NCI-H446 (cell line): ENCODE results near the gene CXCR2.
"Not testable (repeated sequence)": the region's sequence is repeated elsewhere in the genome, so short reads cannot be mapped to it uniquely, and the experiment has no call there.

Source experiments
- DNase-seq, 2 experiments: peaks; one replicate each; lab custom pipeline; 2025; lab: John Stamatoyannopoulos, UW

Gene CXCR2

DNA sequence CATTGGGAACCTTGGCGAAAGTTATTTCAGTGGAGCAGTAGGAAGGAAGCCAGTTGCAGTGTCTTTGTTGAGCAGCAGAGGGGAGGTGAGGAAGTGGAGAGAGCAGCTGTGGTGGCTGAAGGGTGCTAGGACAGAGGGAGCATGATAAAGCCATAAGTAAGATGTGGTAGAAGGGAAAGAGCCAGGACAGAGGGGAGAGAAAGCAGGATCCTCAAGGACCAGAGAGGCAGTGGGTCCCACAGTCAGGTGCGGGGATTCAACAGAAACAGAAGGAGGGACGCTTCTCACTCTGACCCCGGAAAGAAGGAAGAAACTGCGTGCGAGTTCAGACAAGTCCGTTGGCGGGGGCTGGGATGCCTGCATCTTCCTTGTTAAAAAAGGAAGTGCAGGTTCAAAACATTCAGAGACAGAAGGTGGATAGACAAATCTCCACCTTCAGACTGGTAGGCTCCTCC lies at the start of gene CXCR2:
Gene CXCR2, plus strand, starts transcription at position 403 of the 455 bp plus-strand sequence. CDS start 8,774 bp downstream, outside the sequence.
- no peak for DNase-seq

- DNase-seq: no peak
These were observed 48.2 kb upstream of the CXCR2 start for GRCh38 chr2:218077464-218078216.

- no peak for DNase-seq
These were observed 45.6 kb upstream of the CXCR2 start for GRCh38 chr2:218079943-218080913.

- DNase-seq: no peak
These were observed 44.8 kb upstream of the CXCR2 start for GRCh38 chr2:218081063-218081462.

DNA sequence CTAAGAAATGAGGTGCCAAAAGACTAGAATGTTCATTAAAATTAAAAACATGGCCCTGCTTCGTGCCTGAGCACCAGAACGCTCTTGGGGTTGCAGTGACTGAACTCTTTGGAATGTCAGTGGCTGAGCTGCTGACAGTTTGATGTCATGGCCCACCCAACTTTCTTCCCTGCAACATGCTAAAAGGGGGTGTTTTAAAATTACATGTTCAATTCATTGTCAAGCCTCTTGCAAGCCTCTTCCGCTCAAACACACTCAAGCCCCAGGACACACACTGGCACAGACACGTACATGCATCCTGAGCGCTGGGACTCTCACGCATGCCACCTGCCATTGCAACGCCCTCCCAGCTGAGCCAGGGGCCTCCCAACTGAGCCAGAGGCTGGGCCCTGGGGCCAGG lies 44.1 kb upstream of the CXCR2 start:
- DNase-seq: no peak

DNA sequence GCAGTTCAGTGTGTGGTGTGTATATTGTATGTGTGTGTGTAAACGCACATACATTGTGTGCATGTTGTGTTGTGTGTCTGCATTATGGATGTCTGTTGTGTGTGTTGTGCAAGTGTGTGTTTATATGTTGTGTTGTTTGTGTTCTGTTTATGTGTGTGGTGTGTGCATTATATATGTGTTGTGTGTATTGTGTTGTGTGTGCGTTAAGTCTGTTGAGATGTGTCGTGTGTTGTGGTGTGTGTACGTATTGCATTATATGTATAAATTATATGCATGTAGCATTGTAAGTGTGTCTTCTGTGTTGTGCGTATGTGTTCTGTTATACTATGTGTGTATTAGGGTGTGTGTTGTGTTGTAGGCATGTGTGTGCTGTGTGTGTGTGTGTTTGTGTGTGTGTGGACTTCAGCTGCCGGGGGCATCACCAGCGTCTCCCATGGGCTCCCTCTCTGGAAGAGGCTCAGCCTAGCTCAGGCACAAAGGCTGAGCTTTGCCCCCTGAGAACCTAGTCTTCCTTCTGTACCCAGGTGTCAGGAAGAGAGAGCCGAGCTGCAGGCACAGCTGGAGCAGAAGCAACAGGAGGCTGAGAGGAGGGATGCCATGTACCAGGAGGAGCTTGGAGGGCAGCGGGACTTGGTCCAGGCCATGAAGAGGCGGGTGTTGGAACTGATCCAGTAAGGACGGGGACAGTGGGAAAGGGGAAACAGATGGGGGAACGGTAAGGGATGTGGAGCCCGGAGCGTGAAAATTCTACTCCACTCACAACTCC lies 43.1 kb upstream of the CXCR2 start:
- no peak for DNase-seq

DNA sequence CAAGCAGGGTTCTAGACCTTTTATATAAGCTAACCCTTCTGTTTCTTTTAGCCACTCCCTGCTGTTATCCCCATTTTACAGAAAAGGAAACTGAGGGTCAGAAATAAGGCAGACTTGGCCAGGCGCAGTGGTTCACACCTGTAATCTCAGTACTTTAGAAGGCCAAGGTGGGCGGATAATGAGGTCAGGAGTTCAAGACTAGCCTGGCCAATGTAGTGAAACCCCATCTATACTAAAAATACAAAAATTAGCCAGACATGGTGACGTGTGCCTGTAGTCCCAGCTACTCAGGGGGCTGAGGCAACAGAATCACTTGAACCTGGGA lies 42.5 kb upstream of the CXCR2 start:
- DNase-seq: no peak

- DNase-seq: no peak
These were observed 39.4 kb upstream of the CXCR2 start for GRCh38 chr2:218086478-218086877.

- no peak for DNase-seq
These were observed 36.6 kb upstream of the CXCR2 start for GRCh38 chr2:218089259-218089658.

DNA sequence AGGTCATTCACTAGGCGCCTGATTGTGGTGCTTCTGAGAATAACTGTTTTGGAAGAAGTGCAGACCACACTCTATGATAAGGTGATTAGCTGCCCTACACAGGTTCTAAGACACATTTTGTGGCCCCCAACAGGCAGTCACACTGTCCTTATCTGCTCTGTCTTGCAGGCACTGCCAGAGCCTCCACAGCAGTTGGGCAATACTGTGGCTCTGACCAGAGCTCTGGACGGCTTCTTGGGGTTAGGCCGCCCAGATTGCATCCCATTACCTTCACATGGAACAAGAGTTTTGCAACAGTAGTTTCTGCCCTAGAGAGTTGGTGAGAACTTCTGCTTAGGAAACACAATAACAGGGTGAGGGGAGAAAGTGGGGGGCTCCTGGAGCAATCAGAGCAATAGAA lies 34.1 kb upstream of the CXCR2 start:
- DNase-seq: no peak

GRCh38 chr2:218093879-218094278 lies 31.9 kb upstream of the CXCR2 start:
- no peak for DNase-seq

DNA sequence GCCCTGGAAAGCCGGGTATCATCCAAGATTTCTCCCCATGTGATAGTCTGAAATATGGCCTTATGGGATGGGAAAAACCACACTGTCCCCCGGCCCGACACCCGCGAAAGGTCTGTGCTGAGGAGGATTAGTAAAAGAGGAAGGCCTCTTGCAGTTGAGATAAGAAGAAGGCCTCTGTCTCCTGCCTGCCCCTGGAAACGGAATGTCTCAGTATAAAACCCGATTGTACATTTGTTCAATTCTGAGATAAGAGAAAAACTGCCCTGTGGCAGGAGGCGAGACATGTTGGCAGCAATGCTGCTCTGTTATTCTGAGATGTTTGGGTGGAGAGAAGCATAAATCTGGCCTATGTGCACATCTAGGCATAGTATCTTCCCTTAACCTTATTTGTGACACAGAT lies 30.0 kb upstream of the CXCR2 start:
- no peak for DNase-seq

DNA sequence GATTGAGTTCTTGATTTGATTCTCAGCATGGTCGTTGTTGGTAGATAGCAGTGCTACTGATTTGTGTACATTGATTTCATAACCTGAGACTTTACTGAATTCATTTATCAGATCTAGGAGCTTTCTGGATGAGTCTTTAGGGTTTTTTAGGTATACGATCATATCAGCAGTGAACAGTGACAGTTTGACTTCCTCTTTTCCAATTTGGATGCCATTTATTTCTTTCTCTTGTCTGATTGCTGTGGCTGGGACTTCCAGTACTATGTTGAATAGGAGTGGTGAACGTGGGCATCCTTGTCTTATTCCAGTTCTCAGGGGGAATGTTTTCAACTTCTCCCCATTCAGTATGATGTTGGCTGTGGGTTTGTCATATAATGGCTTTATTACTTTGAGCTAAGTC lies 27.9 kb upstream of the CXCR2 start:
- no peak for DNase-seq

- DNase-seq: not testable (repeated sequence)
These were observed 17.0 kb upstream of the CXCR2 start for GRCh38 chr2:218108834-218109233.

- DNase-seq: not testable (repeated sequence)
These were observed 4.0 kb upstream of the CXCR2 start for GRCh38 chr2:218121789-218122188.

DNA sequence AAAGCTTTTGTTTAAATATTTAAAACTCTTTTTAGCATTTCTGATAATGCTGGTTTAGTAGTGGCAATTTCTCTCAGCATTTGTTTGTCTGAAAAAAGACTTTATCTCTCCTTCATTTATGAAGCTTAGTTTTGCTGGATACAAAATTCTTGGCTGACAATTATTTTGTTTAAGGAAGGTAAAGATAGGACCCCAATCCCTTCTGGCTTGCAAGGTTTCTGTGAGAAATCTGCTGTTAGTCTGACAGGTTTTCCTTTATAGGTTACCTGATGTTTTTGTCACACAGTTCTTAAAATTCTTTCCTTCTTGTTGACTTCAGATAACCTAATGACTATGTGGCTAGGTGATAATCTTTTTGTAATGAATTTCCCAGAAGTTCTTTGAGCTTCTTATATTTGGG lies 3.5 kb upstream of the CXCR2 start:
- not testable (repeated sequence) for DNase-seq

DNA sequence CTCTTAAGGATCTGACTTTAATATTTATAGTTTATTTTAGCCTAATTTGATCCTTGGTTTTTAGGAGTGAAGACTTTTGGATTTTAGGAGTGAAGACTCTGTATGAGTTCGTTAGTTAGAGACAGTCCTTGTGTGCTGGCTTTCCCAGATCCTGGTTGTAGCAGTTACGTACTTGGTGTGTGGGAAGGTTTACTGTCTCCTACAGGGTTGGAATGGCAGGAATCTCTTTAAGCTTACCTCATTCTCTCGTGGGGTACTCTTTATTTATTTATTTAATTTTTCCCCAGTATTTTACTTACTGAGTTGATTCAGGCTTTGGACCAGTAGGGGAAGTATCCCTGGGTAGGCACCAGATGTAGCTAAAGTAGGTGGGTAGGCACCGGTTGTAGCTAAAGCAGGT lies 1.8 kb upstream of the CXCR2 start:
- no peak for DNase-seq

GRCh38 chr2:218125095-218125494 lies 733 bp upstream of the CXCR2 start:
- DNase-seq: no peak

DNA sequence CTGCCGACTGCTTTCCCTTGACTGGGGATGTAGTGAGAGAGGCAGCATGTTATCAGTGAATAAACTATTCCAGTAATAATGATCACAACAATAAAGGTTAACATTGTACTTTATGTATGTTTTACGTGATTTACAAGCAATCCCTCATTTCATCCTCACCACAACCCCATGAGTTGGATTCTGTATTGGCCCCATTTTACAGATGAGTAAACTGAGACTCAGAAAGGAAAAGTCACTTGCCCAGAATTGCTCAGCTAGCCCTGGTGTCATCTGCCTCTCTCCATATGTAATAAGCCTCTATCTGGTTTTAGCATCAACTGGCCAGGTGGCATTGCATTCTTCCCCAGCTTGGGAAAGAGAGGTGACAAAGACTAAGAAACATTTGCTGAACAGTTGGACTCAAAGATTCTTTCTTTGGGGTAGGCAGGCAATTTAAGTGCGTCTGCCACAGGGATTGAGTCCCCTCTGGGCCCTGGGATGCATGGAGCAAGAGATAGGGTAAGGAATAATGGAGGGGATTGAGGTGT lies 2.2 kb downstream of the CXCR2 start:
- DNase-seq: no peak

GRCh38 chr2:218128781-218129457 lies 3.1 kb downstream of the CXCR2 start:
- no peak for DNase-seq

- no peak for DNase-seq
These were observed 3.8 kb downstream of the CXCR2 start for GRCh38 chr2:218129458-218130135.
